ENCODE measurements around the gene EMILIN2.
A peak's percentile ranks its signal among the peaks of the same experiment; 100 is the strongest.

The EMILIN2 gene

DNA sequence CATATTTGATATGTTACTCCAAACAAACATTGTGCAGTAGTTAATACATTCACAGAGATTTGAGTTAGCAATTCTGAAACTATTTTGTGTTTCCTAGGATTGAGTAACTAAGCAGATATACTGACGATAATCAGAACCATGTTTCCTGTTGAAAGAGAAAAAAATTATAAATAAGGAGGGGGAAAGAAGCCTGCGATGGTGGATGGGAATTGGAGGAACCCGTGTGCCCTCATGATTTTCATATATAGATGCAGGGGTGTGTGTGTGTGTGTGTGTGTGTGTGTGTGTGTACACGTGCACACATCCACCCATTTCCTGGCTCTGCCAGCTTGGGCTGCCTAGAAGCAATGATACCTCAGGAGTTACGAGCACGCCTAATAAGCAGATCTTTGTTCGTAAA, 109.2 kb downstream of the EMILIN2 start:
- peak; percentile 68 for DNase-seq (ENCODE audit: low read depth)
- TF ChIP-seq, protein P1, sequence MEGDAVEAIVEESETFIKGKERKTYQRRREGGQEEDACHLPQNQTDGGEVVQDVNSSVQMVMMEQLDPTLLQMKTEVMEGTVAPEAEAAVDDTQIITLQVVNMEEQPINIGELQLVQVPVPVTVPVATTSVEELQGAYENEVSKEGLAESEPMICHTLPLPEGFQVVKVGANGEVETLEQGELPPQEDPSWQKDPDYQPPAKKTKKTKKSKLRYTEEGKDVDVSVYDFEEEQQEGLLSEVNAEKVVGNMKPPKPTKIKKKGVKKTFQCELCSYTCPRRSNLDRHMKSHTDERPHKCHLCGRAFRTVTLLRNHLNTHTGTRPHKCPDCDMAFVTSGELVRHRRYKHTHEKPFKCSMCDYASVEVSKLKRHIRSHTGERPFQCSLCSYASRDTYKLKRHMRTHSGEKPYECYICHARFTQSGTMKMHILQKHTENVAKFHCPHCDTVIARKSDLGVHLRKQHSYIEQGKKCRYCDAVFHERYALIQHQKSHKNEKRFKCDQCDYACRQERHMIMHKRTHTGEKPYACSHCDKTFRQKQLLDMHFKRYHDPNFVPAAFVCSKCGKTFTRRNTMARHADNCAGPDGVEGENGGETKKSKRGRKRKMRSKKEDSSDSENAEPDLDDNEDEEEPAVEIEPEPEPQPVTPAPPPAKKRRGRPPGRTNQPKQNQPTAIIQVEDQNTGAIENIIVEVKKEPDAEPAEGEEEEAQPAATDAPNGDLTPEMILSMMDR (conservative IDR thresholded peaks at IDR 0.05; ENCODE audit: control insufficient read depth, insufficient read depth, low read depth, low read length): no peak
- H3K4me3 ChIP-seq (ENCODE audit: control insufficient read depth, low read depth, low read length): no peak overlapping the region

DNA sequence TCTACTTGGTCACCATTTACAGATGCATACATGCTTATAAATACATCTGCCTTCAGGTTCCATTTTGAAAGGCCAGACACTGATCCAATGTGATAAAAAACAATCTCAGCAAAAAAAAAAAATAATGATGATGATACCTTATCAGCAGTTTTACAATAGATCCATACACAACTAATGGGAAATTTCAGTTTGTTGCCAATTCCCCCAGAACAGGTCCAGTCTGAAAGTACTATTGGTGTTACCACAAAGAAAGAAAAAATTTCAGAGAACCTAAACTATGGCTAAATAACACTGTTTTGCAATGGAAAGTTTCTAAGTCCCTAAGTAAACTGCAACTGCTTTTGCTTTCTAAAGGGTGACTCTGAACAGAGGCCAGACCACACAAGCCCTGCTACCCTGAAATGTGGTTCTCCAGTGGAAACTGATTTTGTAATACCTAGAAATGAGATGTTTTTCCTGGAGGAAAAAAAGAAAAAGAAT, 112.1 kb downstream of the EMILIN2 start:
- DNase-seq (ENCODE audit: low read depth): peak; percentile 79
- no peak overlapping the region for H3K4me3 ChIP-seq (ENCODE audit: control insufficient read depth, low read depth, low read length)
- TF ChIP-seq, protein P1 (conservative IDR thresholded peaks at IDR 0.05; ENCODE audit: control insufficient read depth, insufficient read depth, low read depth, low read length): no peak

DNA sequence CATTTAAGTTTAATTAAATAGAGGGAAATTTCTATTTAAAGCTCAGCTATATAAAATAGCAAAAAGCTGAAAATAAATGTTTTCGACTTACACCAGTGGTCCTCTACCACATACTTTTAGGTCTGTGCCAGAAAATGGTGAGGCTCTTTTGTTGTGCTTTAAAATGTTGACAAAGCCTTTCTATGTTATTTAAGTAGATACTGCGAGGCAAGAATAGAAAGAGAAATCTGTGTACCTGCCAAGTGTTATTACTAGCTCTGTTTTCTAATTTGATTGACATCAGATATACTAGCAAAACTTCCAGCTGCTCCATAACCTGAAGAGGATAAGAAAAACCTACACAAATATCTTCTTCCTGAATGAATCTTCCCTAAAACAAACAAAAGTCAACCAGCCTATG, 112.5 kb downstream of the EMILIN2 start:
- TF ChIP-seq, protein P1 (conservative IDR thresholded peaks at IDR 0.05; ENCODE audit: control insufficient read depth, insufficient read depth, low read depth, low read length): no peak
- H3K4me3 ChIP-seq (ENCODE audit: control insufficient read depth, low read depth, low read length): no peak overlapping the region
- no peak for DNase-seq (ENCODE audit: low read depth)

DNA sequence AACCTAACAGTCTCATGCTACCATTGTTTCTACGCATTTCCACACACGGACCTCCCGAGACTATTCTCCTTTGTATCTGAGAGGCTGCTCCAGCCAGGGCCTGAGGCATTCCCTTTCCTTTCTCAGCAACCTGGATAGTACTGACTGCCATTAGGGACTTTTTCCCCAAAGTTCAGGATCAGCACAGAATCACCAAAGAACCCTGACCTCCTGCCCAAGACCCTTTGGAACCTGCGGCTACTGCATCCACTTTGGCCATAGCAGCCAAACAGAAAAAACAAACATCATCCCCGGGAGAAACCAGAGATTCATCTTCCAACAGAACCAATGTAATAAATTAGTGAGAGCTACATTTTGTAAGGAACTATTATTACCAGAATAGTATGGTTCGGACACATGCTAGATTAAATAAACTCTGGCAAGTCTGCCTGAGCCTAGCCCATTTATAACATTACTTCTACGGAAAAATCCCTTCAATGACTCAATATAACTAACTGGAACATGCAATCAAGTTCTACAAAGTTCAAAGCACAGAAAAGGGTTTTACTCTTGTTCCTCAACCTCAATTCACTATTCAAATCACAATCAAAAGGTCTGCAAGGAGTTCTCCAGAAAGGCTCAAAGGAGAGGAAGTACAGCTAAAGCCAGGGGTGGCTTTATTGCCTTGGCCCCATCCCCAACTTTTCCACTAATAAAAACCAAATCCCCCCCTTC, 114.3 kb downstream of the EMILIN2 start:
- no peak for DNase-seq (ENCODE audit: low read depth)
- TF ChIP-seq, protein P1 (conservative IDR thresholded peaks at IDR 0.05; ENCODE audit: control insufficient read depth, insufficient read depth, low read depth, low read length): no peak
- H3K4me3 ChIP-seq (ENCODE audit: control insufficient read depth, low read depth, low read length): no peak overlapping the region

DNA sequence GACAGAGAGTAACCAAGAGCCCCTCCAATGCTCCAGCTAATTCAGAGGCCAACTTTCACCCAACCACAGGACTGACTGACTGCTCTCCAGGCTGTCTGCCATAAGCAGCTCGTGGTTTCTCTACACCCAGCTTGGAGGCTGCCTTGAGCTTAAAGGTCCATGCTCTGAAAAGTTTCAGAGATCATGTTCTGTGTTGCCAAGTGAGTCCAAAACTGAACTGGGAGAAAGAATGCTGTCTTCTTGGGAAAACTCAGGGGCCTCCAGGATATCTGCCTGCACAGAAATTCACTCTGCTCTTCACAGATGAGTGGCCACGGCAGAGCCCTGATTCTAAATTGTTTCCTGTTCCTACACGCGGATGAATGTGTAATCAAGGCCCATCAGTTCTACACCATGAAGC, 115.0 kb downstream of the EMILIN2 start:
- H3K4me3 ChIP-seq (ENCODE audit: control insufficient read depth, low read depth, low read length): no peak overlapping the region
- DNase-seq (ENCODE audit: low read depth): peak; percentile 55
- TF ChIP-seq, protein P1 (conservative IDR thresholded peaks at IDR 0.05; ENCODE audit: control insufficient read depth, insufficient read depth, low read depth, low read length): no peak

DNA sequence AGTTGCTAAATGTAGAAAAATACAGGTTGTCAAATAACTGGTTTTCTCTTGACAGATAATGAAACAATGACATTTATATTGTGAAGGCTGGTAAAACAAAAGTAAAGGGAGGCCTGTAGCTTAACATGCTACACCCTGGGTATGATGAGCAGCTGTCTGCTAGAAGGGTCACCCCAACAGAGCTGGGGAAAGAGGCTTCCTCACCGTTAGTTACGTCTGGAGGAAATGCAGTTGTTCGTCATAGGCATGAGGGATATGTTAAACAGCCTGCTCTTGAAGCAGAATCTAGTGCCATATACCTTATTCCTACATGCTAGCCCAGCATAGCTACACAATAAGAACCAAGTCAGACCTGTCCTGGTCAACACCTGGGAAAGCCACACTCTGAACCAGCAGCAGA, 116.2 kb downstream of the EMILIN2 start:
- TF ChIP-seq, protein P1 (conservative IDR thresholded peaks at IDR 0.05; ENCODE audit: control insufficient read depth, insufficient read depth, low read depth, low read length): no peak
- no peak for DNase-seq (ENCODE audit: low read depth)
- no peak overlapping the region for H3K4me3 ChIP-seq (ENCODE audit: control insufficient read depth, low read depth, low read length)
